Fibroblast of lung (primary cell): ENCODE measurements around the gene CPNE6.

Source experiments
- EZH2 ChIP-seq: IDR thresholded peaks from 2 replicates; pipeline ENCODE4 v1.5.1; 2012; ENCODE audit warnings: low read length, control low read depth, mild to moderate bottlenecking; ENCODE audit errors: missing control alignments
- TF ChIP-seq, protein P1 (sequence below), 2 donors: IDR thresholded peaks in 1 of 2; conservative IDR thresholded peaks in 1 of 2; 1 replicate in 1 of 2; 2 replicates in 1 of 2; pipeline ENCODE4 v1.5.1; 2011 to 2012; ENCODE audit warnings: low read length in 2 of 2, control low read depth in 1 of 2, inconsistent platforms in 1 of 2, low read depth in 1 of 2, mild to moderate bottlenecking in 1 of 2

DNA sequence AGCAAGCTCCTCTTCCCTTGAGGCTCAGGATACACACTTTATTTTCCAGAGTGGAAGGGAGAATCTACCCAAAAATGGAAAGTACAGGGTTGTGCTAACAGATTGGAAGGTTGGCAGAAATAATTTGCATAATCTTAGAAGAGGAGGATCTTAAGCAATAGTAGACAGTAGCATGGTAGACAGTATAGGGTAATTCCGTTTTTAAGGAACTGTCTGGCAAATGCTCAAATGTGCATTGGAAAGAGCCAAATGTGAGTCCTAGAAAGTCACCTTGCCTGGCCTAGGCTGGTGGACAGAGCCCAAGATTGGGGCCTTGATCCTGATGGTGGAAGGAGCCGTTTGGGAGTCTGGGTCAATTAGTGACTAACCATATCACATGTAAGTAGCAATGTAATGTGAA lies 32.7 kb upstream of the CPNE6 start:
- TF ChIP-seq EZH2, result no peak
- TF ChIP-seq, protein P1, sequence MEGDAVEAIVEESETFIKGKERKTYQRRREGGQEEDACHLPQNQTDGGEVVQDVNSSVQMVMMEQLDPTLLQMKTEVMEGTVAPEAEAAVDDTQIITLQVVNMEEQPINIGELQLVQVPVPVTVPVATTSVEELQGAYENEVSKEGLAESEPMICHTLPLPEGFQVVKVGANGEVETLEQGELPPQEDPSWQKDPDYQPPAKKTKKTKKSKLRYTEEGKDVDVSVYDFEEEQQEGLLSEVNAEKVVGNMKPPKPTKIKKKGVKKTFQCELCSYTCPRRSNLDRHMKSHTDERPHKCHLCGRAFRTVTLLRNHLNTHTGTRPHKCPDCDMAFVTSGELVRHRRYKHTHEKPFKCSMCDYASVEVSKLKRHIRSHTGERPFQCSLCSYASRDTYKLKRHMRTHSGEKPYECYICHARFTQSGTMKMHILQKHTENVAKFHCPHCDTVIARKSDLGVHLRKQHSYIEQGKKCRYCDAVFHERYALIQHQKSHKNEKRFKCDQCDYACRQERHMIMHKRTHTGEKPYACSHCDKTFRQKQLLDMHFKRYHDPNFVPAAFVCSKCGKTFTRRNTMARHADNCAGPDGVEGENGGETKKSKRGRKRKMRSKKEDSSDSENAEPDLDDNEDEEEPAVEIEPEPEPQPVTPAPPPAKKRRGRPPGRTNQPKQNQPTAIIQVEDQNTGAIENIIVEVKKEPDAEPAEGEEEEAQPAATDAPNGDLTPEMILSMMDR (conservative IDR thresholded peaks at IDR 0.05 in 1 of 2, IDR thresholded peaks at IDR 0.05 in 1 of 2; ENCODE audit: low read depth in 1 of 2, low read length in 2 of 2), result no peak
